Esophagus squamous epithelium (tissue), 4 donors: Measurements from ENCODE around the gene HOXB4.

Experiments
- POLR2A ChIP-seq, 4 donors: fragments of 450-650 bp; IDR thresholded peaks; one replicate each; pipeline ENCODE4 v1.6.1; 2017; ENCODE audit warnings: antibody characterized with exemption in 4 of 4, mild to moderate bottlenecking in 4 of 4, moderate library complexity in 3 of 4
- TF ChIP-seq, protein P1 (sequence below), 6 experiments: fragments of 450-650 bp in 4 of 6; fragments of 200-600 bp in 2 of 6; sonication (generic) in 2 of 6; IDR thresholded peaks; one replicate each; pipeline ENCODE4 v1.5.1; 2016 to 2019; ENCODE audit warnings: antibody characterized with exemption in 6 of 6, mild to moderate bottlenecking in 4 of 6, moderate library complexity in 4 of 6

DNA sequence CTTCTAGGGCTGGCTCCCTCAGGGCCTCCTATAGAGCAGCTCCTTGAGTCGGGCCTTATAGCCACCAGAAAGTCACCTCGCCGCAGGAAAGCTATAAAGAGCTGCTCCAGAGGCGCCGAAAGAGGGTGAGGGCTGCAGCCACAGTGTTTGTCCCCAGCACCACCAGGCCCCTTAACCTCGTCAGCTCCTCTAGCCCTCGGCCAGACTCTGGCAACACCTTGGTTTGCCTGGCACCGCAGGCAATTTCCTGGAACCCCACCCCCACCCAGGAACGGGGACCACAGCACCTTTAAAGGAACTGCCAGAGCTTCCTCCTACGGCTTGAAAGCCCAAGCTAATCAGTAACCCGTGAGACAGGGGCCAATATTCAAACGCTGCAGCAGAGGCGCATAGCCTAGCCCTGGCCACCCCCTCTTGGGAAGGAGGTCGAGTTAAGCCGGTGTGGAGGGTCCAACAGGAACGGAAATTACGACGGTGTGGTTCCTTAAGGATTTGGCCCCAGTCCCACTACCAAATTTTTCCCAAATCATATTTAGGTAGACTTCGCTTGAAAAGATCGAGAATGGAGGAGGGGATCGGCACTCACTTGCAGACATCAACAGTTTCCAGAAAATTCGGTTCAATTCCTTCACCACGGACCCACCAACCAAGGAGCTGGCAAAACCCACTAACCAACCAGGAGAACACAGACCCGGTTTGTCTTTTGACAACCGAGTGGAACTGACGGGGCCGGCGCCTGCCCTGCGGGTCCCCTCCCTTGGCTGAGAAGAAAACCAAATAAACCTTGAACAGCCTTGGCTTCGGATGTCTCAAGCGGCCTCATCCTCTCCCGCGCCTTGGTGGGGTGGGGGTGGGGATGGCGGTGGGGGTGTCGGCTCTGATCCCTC lies 23.6 kb upstream of the HOXB4 start:
- TF ChIP-seq, protein P1, sequence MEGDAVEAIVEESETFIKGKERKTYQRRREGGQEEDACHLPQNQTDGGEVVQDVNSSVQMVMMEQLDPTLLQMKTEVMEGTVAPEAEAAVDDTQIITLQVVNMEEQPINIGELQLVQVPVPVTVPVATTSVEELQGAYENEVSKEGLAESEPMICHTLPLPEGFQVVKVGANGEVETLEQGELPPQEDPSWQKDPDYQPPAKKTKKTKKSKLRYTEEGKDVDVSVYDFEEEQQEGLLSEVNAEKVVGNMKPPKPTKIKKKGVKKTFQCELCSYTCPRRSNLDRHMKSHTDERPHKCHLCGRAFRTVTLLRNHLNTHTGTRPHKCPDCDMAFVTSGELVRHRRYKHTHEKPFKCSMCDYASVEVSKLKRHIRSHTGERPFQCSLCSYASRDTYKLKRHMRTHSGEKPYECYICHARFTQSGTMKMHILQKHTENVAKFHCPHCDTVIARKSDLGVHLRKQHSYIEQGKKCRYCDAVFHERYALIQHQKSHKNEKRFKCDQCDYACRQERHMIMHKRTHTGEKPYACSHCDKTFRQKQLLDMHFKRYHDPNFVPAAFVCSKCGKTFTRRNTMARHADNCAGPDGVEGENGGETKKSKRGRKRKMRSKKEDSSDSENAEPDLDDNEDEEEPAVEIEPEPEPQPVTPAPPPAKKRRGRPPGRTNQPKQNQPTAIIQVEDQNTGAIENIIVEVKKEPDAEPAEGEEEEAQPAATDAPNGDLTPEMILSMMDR (IDR thresholded peaks at IDR 0.05) = no peak
- TF ChIP-seq POLR2A (IDR thresholded peaks at IDR 0.05) = no peak
